ENCODE measurements around the gene KRTAP12-3.

GRCh38 chr21:44700101-44701022 lies 42.6 kb downstream of the KRTAP12-3 start:
- TF ChIP-seq, protein P1, sequence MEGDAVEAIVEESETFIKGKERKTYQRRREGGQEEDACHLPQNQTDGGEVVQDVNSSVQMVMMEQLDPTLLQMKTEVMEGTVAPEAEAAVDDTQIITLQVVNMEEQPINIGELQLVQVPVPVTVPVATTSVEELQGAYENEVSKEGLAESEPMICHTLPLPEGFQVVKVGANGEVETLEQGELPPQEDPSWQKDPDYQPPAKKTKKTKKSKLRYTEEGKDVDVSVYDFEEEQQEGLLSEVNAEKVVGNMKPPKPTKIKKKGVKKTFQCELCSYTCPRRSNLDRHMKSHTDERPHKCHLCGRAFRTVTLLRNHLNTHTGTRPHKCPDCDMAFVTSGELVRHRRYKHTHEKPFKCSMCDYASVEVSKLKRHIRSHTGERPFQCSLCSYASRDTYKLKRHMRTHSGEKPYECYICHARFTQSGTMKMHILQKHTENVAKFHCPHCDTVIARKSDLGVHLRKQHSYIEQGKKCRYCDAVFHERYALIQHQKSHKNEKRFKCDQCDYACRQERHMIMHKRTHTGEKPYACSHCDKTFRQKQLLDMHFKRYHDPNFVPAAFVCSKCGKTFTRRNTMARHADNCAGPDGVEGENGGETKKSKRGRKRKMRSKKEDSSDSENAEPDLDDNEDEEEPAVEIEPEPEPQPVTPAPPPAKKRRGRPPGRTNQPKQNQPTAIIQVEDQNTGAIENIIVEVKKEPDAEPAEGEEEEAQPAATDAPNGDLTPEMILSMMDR (IDR thresholded peaks at IDR 0.05), result no peak
- no peak for TF ChIP-seq POLR2A (IDR thresholded peaks at IDR 0.05)
